ENCODE results near the gene NLRP11.

GRCh38 chr19:55809381-55810058 lies 22.3 kb downstream of the NLRP11 start:
- TF ChIP-seq ZBTB1 (CRISPR knock-in tag; IDR thresholded peaks at IDR 0.05; ENCODE audit: borderline replicate concordance, low read depth), result no peak
- TF ChIP-seq POLR2A (conservative IDR thresholded peaks at IDR 0.05), result no peak
- no peak for TF ChIP-seq POU5F1 (IDR thresholded peaks at IDR 0.05; ENCODE audit: borderline replicate concordance, low read depth, low read length, partially characterized antibody)
- TF ChIP-seq ZBTB33 (CRISPR knock-in tag; IDR thresholded peaks at IDR 0.05), result no peak
- TF ChIP-seq USF2 (CRISPR knock-in tag; IDR thresholded peaks at IDR 0.05), result peak; percentile 90
- TF ChIP-seq JUND (IDR thresholded peaks at IDR 0.05; ENCODE audit: borderline replicate concordance, low read depth, low read length), result peak; percentile 26; the same call in 1 of the 2 replicates
- no peak; the same call in 2 of the 3 replicates for TF ChIP-seq JUND (tag; IDR thresholded peaks at IDR 0.05; ENCODE audit: borderline replicate concordance, low read depth, low read length)
- no peak for TF ChIP-seq ZNF274 (IDR thresholded peaks at IDR 0.05; ENCODE audit: borderline replicate concordance, low read depth, low read length)
- TF ChIP-seq FOXA3 (CRISPR knock-in tag; conservative IDR thresholded peaks at IDR 0.05 in 1 of 2, IDR thresholded peaks at IDR 0.05 in 1 of 2), result no peak
- no peak for TF ChIP-seq ZNF174 (CRISPR knock-in tag; IDR thresholded peaks at IDR 0.05)
- TF ChIP-seq CEBPB (tag; IDR thresholded peaks at IDR 0.05), result no peak
- TF ChIP-seq ZNF561 (CRISPR knock-in tag; conservative IDR thresholded peaks at IDR 0.05), result no peak
- no peak for TF ChIP-seq ATF1 (CRISPR knock-in tag; IDR thresholded peaks at IDR 0.05)
- no peak for TF ChIP-seq ATF1 (tag; IDR thresholded peaks at IDR 0.05)
- no peak for TF ChIP-seq POLR2AphosphoS5 (IDR thresholded peaks at IDR 0.05; ENCODE audit: control insufficient read depth, insufficient read depth, low read depth, low read length)
